HEK293 (cell line): ENCODE results near the gene IQGAP3.

Experiments
- HOXD13 ChIP-seq: sonication (generic); formaldehyde crosslinking; IDR thresholded peaks from 2 replicates; pipeline ENCODE4 v1.8.0; 2022; ENCODE audit warnings: missing genetic modification reagents, borderline replicate concordance
- MEIS1 ChIP-seq: sonication (generic); formaldehyde crosslinking; IDR thresholded peaks from 2 replicates; pipeline ENCODE4 v1.8.1; 2022; ENCODE audit warnings: missing genetic modification reagents, mild to moderate bottlenecking, borderline replicate concordance
- SP2 ChIP-seq: fragments of 450-650 bp; formaldehyde crosslinking; IDR thresholded peaks from 2 replicates; pipeline ENCODE4 v1.5.1; 2016; ENCODE audit warnings: missing biosample characterization, missing genetic modification characterization
- TRIM28 ChIP-seq: IDR thresholded peaks from 2 replicates; pipeline ENCODE4 v1.6.1; 2011; ENCODE audit warnings: low read length, control low read depth, borderline replicate concordance
- ZBTB7A ChIP-seq: fragments of 450-650 bp; formaldehyde crosslinking; IDR thresholded peaks from 2 replicates; pipeline ENCODE4 v1.5.1; 2016; ENCODE audit warnings: low read depth, missing biosample characterization, missing genetic modification characterization
- ZIC2 ChIP-seq: fragments of 450-650 bp; formaldehyde crosslinking; IDR thresholded peaks from 2 replicates; pipeline ENCODE4 v1.5.1; 2016; ENCODE audit warnings: missing biosample characterization, missing genetic modification characterization
- ZNF114 ChIP-seq: fragments of 450-650 bp; formaldehyde crosslinking; IDR thresholded peaks from 2 replicates; pipeline ENCODE4 v1.5.0; 2017; ENCODE audit warnings: missing biosample characterization, missing genetic modification characterization
- ZNF121 ChIP-seq: fragments of 450-650 bp; formaldehyde crosslinking; IDR thresholded peaks from 2 replicates; pipeline ENCODE4 v1.5.1; 2016; ENCODE audit warnings: missing biosample characterization, missing genetic modification characterization
- ZNF146 ChIP-seq: fragments of 450-650 bp; formaldehyde crosslinking; IDR thresholded peaks from 2 replicates; pipeline ENCODE4 v1.5.1; 2016; ENCODE audit warnings: missing biosample characterization, missing genetic modification characterization
- ZNF37A ChIP-seq: fragments of 450-650 bp; IDR thresholded peaks from 2 replicates; pipeline ENCODE4 v1.5.1; 2018; ENCODE audit warnings: missing biosample characterization, missing genetic modification characterization
- ZNF433 ChIP-seq: fragments of 450-650 bp; formaldehyde crosslinking; IDR thresholded peaks from 2 replicates; pipeline ENCODE4 v1.5.1; 2016; ENCODE audit warnings: missing biosample characterization, missing genetic modification characterization, low read depth
- ZNF510 ChIP-seq: fragments of 450-650 bp; formaldehyde crosslinking; IDR thresholded peaks from 2 replicates; pipeline ENCODE4 v1.5.1; 2018; ENCODE audit warnings: mild to moderate bottlenecking, missing genetic modification characterization, missing biosample characterization; ENCODE audit not compliant: insufficient replicate concordance
- ZNF560 ChIP-seq: fragments of 450-650 bp; formaldehyde crosslinking; IDR thresholded peaks from 2 replicates; pipeline ENCODE4 v1.5.1; 2017; ENCODE audit warnings: missing biosample characterization, missing genetic modification characterization, borderline replicate concordance
- ZNF664 ChIP-seq: fragments of 450-650 bp; formaldehyde crosslinking; IDR thresholded peaks from 2 replicates; pipeline ENCODE4 v1.5.1; 2016; ENCODE audit warnings: missing biosample characterization, missing genetic modification characterization
- ZNF670 ChIP-seq: fragments of 450-650 bp; formaldehyde crosslinking; IDR thresholded peaks from 2 replicates; pipeline ENCODE4 v1.5.1; 2016; ENCODE audit warnings: missing biosample characterization, missing genetic modification characterization, low read depth
- ZNF777 ChIP-seq: fragments of 450-650 bp; formaldehyde crosslinking; IDR thresholded peaks from 2 replicates; pipeline ENCODE4 v1.5.1; 2017; ENCODE audit warnings: missing biosample characterization, missing genetic modification characterization, borderline replicate concordance
- ZNF830 ChIP-seq: fragments of 450-650 bp; IDR thresholded peaks from 2 replicates; pipeline ENCODE4 v1.5.0; 2018; ENCODE audit warnings: missing biosample characterization, missing genetic modification characterization, low read depth, mild to moderate bottlenecking, moderate library complexity
- ZSCAN16 ChIP-seq: fragments of 450-650 bp; formaldehyde crosslinking; IDR thresholded peaks from 2 replicates; pipeline ENCODE4 v1.5.1; 2016; ENCODE audit warnings: missing biosample characterization, missing genetic modification characterization
- ZSCAN30 ChIP-seq: fragments of 450-650 bp; IDR thresholded peaks from 2 replicates; pipeline ENCODE4 v1.5.1; 2018; ENCODE audit warnings: missing biosample characterization, mild to moderate bottlenecking, missing genetic modification characterization, moderate library complexity
- TF ChIP-seq, protein P1 (sequence below): fragments of 450-650 bp; formaldehyde crosslinking; IDR thresholded peaks from 2 replicates; pipeline ENCODE4 v1.5.1; 2016; ENCODE audit warnings: missing biosample characterization, missing genetic modification characterization
- TF ChIP-seq, protein P2 (sequence below): fragments of 450-650 bp; formaldehyde crosslinking; IDR thresholded peaks from 2 replicates; pipeline ENCODE4 v1.5.1; 2017; ENCODE audit warnings: missing biosample characterization, missing genetic modification characterization
- TF ChIP-seq, protein P3 (sequence below): fragments of 450-650 bp; formaldehyde crosslinking; conservative IDR thresholded peaks from 2 replicates; pipeline ENCODE4 v1.5.1; 2016; ENCODE audit warnings: low read depth, missing biosample characterization, missing genetic modification characterization
- TF ChIP-seq, protein P4 (sequence below): fragments of 450-650 bp; formaldehyde crosslinking; IDR thresholded peaks from 2 replicates; pipeline ENCODE4 v1.5.1; 2016; ENCODE audit warnings: missing biosample characterization, missing genetic modification characterization
- TF ChIP-seq, protein P5 (sequence below): fragments of 450-650 bp; formaldehyde crosslinking; IDR thresholded peaks from 2 replicates; pipeline ENCODE4; 2016; ENCODE audit warnings: missing biosample characterization, missing genetic modification characterization
- TF ChIP-seq, protein P6 (sequence below): fragments of 450-650 bp; formaldehyde crosslinking; IDR thresholded peaks from 2 replicates; pipeline ENCODE4 v1.5.1; 2016; ENCODE audit warnings: missing biosample characterization, missing genetic modification characterization
- TF ChIP-seq, protein P7 (sequence below): fragments of 450-650 bp; formaldehyde crosslinking; IDR thresholded peaks from 2 replicates; pipeline ENCODE4 v1.5.1; 2016; ENCODE audit warnings: missing biosample characterization, missing genetic modification characterization

Gene IQGAP3

DNA sequence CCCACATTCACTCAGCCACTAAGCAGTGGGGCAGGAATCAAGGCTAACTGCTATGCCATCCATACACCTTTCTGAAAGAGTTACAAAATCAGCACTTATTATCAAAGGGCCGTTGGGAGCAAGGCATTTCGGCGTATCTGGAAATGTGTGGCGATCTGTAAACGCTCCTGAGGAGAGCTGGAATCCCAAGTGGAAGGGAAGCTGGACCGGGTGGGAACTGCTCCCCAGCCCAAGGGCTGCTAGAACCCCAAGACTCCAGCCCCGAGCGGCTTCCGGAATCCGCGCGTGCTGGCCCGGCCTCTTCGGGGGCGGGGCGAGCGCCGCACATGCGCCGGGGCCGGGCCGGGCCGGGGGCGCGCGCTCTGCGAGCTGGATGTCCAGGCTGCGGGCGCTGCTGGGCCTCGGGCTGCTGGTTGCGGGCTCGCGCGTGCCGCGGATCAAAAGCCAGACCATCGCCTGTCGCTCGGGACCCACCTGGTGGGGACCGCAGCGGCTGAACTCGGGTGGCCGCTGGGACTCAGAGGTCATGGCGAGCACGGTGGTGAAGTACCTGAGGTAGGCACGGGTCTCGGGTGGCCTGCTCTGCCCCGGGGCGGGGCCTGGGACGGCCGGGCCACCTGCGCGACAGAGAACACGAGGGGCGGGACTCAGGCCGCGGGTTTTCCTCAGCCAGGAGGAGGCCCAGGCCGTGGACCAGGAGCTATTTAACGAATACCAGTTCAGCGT is 19.2 kb upstream of the IQGAP3 start, which contains the start of gene NAXE (continued):
- TF ChIP-seq, protein P1, sequence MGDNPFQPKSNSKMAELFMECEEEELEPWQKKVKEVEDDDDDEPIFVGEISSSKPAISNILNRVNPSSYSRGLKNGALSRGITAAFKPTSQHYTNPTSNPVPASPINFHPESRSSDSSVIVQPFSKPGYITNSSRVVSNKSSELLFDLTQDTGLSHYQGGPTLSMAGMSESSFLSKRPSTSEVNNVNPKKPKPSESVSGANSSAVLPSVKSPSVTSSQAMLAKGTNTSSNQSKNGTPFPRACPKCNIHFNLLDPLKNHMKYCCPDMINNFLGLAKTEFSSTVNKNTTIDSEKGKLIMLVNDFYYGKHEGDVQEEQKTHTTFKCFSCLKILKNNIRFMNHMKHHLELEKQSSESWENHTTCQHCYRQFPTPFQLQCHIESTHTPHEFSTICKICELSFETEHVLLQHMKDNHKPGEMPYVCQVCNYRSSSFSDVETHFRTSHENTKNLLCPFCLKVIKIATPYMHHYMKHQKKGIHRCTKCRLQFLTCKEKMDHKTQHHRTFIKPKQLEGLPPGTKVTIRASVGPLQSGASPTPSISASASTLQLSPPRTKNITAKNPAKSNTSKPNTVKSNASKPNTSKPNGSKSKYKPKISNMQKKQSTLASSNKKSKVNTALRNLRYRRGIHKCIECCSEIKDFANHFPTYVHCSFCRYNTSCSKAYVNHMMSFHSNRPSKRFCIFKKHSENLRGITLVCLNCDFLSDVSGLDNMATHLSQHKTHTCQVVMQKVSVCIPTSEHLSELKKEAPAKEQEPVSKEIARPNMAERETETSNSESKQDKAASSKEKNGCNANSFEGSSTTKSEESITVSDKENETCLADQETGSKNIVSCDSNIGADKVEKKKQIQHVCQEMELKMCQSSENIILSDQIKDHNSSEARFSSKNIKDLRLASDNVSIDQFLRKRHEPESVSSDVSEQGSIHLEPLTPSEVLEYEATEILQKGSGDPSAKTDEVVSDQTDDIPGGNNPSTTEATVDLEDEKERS (tag by site-specific recombination), result no peak
- TF ChIP-seq ZNF510 (tag by site-specific recombination) (no peak), ZNF146 (no peak), MEIS1 (CRISPR knock-in tag) (no peak), ZNF560 (tag by site-specific recombination) (no peak), TRIM28 (no peak), HOXD13 (CRISPR knock-in tag) (no peak), ZSCAN30 (tag by site-specific recombination) (peak; percentile 71; the same call in 1 of the 2 replicates), ZNF664 (no peak), ZSCAN16 (tag by site-specific recombination) (no peak), ZNF830 (tag by site-specific recombination) (no peak), ZNF121 (0 out of 2 replicates have a peak, but pooled peaks have one; percentile 27), ZIC2 (tag by site-specific recombination) (no peak), ZNF433 (tag by site-specific recombination) (no peak), SP2 (tag by site-specific recombination) (peak; percentile 61), ZNF777 (tag by site-specific recombination) (no peak), ZBTB7A (tag by site-specific recombination) (no peak), ZNF670 (tag by site-specific recombination) (no peak), ZNF114 (tag by site-specific recombination) (no peak), ZNF37A (tag by site-specific recombination) (no peak)
- TF ChIP-seq, protein P2, sequence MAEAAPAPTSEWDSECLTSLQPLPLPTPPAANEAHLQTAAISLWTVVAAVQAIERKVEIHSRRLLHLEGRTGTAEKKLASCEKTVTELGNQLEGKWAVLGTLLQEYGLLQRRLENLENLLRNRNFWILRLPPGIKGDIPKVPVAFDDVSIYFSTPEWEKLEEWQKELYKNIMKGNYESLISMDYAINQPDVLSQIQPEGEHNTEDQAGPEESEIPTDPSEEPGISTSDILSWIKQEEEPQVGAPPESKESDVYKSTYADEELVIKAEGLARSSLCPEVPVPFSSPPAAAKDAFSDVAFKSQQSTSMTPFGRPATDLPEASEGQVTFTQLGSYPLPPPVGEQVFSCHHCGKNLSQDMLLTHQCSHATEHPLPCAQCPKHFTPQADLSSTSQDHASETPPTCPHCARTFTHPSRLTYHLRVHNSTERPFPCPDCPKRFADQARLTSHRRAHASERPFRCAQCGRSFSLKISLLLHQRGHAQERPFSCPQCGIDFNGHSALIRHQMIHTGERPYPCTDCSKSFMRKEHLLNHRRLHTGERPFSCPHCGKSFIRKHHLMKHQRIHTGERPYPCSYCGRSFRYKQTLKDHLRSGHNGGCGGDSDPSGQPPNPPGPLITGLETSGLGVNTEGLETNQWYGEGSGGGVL (tag by site-specific recombination), result no peak; the same call in 1 of the 2 replicates
- TF ChIP-seq, protein P3, sequence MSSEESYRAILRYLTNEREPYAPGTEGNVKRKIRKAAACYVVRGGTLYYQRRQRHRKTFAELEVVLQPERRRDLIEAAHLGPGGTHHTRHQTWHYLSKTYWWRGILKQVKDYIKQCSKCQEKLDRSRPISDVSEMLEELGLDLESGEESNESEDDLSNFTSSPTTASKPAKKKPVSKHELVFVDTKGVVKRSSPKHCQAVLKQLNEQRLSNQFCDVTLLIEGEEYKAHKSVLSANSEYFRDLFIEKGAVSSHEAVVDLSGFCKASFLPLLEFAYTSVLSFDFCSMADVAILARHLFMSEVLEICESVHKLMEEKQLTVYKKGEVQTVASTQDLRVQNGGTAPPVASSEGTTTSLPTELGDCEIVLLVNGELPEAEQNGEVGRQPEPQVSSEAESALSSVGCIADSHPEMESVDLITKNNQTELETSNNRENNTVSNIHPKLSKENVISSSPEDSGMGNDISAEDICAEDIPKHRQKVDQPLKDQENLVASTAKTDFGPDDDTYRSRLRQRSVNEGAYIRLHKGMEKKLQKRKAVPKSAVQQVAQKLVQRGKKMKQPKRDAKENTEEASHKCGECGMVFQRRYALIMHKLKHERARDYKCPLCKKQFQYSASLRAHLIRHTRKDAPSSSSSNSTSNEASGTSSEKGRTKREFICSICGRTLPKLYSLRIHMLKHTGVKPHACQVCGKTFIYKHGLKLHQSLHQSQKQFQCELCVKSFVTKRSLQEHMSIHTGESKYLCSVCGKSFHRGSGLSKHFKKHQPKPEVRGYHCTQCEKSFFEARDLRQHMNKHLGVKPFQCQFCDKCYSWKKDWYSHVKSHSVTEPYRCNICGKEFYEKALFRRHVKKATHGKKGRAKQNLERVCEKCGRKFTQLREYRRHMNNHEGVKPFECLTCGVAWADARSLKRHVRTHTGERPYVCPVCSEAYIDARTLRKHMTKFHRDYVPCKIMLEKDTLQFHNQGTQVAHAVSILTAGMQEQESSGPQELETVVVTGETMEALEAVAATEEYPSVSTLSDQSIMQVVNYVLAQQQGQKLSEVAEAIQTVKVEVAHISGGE, result peak; percentile 90
- TF ChIP-seq, protein P4, sequence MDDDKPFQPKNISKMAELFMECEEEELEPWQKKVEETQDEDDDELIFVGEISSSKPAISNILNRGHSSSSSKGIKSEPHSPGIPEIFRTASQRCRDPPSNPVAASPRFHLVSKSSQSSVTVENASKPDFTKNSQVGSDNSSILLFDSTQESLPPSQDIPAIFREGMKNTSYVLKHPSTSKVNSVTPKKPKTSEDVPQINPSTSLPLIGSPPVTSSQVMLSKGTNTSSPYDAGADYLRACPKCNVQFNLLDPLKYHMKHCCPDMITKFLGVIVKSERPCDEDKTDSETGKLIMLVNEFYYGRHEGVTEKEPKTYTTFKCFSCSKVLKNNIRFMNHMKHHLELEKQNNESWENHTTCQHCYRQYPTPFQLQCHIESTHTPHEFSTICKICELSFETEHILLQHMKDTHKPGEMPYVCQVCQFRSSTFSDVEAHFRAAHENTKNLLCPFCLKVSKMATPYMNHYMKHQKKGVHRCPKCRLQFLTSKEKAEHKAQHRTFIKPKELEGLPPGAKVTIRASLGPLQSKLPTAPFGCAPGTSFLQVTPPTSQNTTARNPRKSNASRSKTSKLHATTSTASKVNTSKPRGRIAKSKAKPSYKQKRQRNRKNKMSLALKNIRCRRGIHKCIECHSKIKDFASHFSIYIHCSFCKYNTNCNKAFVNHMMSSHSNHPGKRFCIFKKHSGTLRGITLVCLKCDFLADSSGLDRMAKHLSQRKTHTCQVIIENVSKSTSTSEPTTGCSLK (tag by site-specific recombination), result no peak
- TF ChIP-seq, protein P5, sequence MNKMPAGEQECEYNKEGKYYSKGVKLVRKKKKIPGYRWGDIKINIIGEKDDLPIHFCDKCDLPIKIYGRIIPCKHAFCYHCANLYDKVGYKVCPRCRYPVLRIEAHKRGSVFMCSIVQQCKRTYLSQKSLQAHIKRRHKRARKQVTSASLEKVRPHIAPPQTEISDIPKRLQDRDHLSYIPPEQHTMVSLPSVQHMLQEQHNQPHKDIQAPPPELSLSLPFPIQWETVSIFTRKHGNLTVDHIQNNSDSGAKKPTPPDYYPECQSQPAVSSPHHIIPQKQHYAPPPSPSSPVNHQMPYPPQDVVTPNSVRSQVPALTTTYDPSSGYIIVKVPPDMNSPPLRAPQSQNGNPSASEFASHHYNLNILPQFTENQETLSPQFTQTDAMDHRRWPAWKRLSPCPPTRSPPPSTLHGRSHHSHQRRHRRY, result no peak
- TF ChIP-seq, protein P6, sequence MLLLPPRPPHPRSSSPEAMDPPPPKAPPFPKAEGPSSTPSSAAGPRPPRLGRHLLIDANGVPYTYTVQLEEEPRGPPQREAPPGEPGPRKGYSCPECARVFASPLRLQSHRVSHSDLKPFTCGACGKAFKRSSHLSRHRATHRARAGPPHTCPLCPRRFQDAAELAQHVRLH (tag by site-specific recombination), result peak; percentile 12; the same call in 1 of the 2 replicates
- TF ChIP-seq, protein P7, sequence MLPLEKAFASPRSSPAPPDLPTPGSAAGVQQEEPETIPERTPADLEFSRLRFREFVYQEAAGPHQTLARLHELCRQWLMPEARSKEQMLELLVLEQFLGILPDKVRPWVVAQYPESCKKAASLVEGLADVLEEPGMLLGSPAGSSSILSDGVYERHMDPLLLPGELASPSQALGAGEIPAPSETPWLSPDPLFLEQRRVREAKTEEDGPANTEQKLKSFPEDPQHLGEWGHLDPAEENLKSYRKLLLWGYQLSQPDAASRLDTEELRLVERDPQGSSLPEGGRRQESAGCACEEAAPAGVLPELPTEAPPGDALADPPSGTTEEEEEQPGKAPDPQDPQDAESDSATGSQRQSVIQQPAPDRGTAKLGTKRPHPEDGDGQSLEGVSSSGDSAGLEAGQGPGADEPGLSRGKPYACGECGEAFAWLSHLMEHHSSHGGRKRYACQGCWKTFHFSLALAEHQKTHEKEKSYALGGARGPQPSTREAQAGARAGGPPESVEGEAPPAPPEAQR (tag by site-specific recombination), result no peak
